HEK293 (cell line): ENCODE results near the gene LSM14B.

Source experiments
- GLI2 ChIP-seq: fragments of 450-650 bp; formaldehyde crosslinking; IDR thresholded peaks from 2 replicates; pipeline ENCODE4; 2017; ENCODE audit warnings: missing biosample characterization, missing genetic modification characterization, low read depth, borderline replicate concordance
- HOXD13 ChIP-seq: sonication (generic); formaldehyde crosslinking; IDR thresholded peaks from 2 replicates; pipeline ENCODE4 v1.8.0; 2022; ENCODE audit warnings: missing genetic modification reagents, borderline replicate concordance
- KLF10 ChIP-seq: fragments of 450-650 bp; IDR thresholded peaks from 2 replicates; pipeline ENCODE4 v1.5.1; 2018; ENCODE audit warnings: missing biosample characterization, mild to moderate bottlenecking, missing genetic modification characterization
- PRDM6 ChIP-seq: fragments of 450-650 bp; formaldehyde crosslinking; IDR thresholded peaks from 2 replicates; pipeline ENCODE4 v1.5.1; 2017; ENCODE audit warnings: missing biosample characterization, missing genetic modification characterization
- SALL2 ChIP-seq: fragments of 450-650 bp; formaldehyde crosslinking; IDR thresholded peaks from 2 replicates; pipeline ENCODE4 v1.5.0; 2017; ENCODE audit warnings: missing biosample characterization, mild to moderate bottlenecking, missing genetic modification characterization, borderline replicate concordance
- ZBTB6 ChIP-seq: fragments of 450-650 bp; formaldehyde crosslinking; IDR thresholded peaks from 2 replicates; pipeline ENCODE4 v1.5.1; 2017; ENCODE audit warnings: missing biosample characterization, missing genetic modification characterization
- ZNF157 ChIP-seq: fragments of 450-650 bp; formaldehyde crosslinking; IDR thresholded peaks from 2 replicates; pipeline ENCODE4 v1.5.1; 2016; ENCODE audit warnings: missing biosample characterization, missing genetic modification characterization
- ZNF223 ChIP-seq: fragments of 450-650 bp; formaldehyde crosslinking; IDR thresholded peaks from 2 replicates; pipeline ENCODE4 v1.5.1; 2016; ENCODE audit warnings: missing biosample characterization, missing genetic modification characterization
- ZNF274 ChIP-seq, 2 experiments: fragments of 200-500 bp in 1 of 2; fragments of 450-650 bp in 1 of 2; sonication (Bioruptor generic) in 1 of 2; formaldehyde crosslinking in 1 of 2; IDR thresholded peaks; 2 replicates each; pipeline versions ENCODE4 v1.5.1 to v1.6.1; 2014 to 2016; ENCODE audit warnings: borderline replicate concordance in 1 of 2, inconsistent platforms in 1 of 2, low read length in 1 of 2, missing biosample characterization in 1 of 2, missing genetic modification characterization in 1 of 2
- ZNF280C ChIP-seq: fragments of 450-650 bp; formaldehyde crosslinking; IDR thresholded peaks from 2 replicates; pipeline ENCODE4 v1.5.1; 2016; ENCODE audit warnings: missing biosample characterization, missing genetic modification characterization
- ZNF311 ChIP-seq: fragments of 450-650 bp; formaldehyde crosslinking; IDR thresholded peaks from 2 replicates; pipeline ENCODE4 v1.5.1; 2017; ENCODE audit warnings: missing biosample characterization, missing genetic modification characterization, borderline replicate concordance
- ZNF324 ChIP-seq: fragments of 450-650 bp; formaldehyde crosslinking; IDR thresholded peaks from 2 replicates; pipeline ENCODE4 v1.5.1; 2016; ENCODE audit warnings: missing biosample characterization, missing genetic modification characterization
- ZNF354C ChIP-seq: fragments of 450-650 bp; formaldehyde crosslinking; IDR thresholded peaks from 2 replicates; pipeline ENCODE4 v1.5.1; 2016; ENCODE audit warnings: missing biosample characterization, missing genetic modification characterization, low read depth, borderline replicate concordance
- ZNF394 ChIP-seq: fragments of 450-650 bp; formaldehyde crosslinking; IDR thresholded peaks from 2 replicates; pipeline ENCODE4 v1.5.1; 2016; ENCODE audit warnings: missing biosample characterization, missing genetic modification characterization, mild to moderate bottlenecking, moderate library complexity, borderline replicate concordance
- ZNF416 ChIP-seq: fragments of 450-650 bp; formaldehyde crosslinking; IDR thresholded peaks from 2 replicates; pipeline ENCODE4 v1.5.1; 2016; ENCODE audit warnings: missing biosample characterization, missing genetic modification characterization
- ZNF48 ChIP-seq: fragments of 450-650 bp; formaldehyde crosslinking; IDR thresholded peaks from 2 replicates; pipeline ENCODE4 v1.5.1; 2016; ENCODE audit warnings: missing biosample characterization, missing genetic modification characterization
- ZNF488 ChIP-seq: fragments of 450-650 bp; formaldehyde crosslinking; IDR thresholded peaks from 2 replicates; pipeline ENCODE4 v1.5.1; 2016; ENCODE audit warnings: missing biosample characterization, missing genetic modification characterization
- ZNF544 ChIP-seq: fragments of 450-650 bp; formaldehyde crosslinking; IDR thresholded peaks from 2 replicates; pipeline ENCODE4 v1.5.0; 2017; ENCODE audit warnings: missing biosample characterization, missing genetic modification characterization
- ZNF548 ChIP-seq: fragments of 450-650 bp; formaldehyde crosslinking; IDR thresholded peaks from 2 replicates; pipeline ENCODE4 v1.5.1; 2016; ENCODE audit warnings: missing biosample characterization, missing genetic modification characterization
- ZNF660 ChIP-seq: fragments of 450-650 bp; IDR thresholded peaks from 2 replicates; pipeline ENCODE4 v1.5.1; 2018; ENCODE audit warnings: missing biosample characterization, mild to moderate bottlenecking, missing genetic modification characterization
- ZNF701 ChIP-seq: fragments of 450-650 bp; formaldehyde crosslinking; IDR thresholded peaks from 2 replicates; pipeline ENCODE4 v1.5.1; 2016; ENCODE audit warnings: missing biosample characterization, missing genetic modification characterization
- ZNF776 ChIP-seq: fragments of 450-650 bp; formaldehyde crosslinking; IDR thresholded peaks from 2 replicates; pipeline ENCODE4 v1.5.0; 2017; ENCODE audit warnings: missing biosample characterization, missing genetic modification characterization, borderline replicate concordance
- ZXDB ChIP-seq: fragments of 450-650 bp; formaldehyde crosslinking; IDR thresholded peaks from 2 replicates; pipeline ENCODE4 v1.5.1; 2016; ENCODE audit warnings: missing biosample characterization, missing genetic modification characterization
- TF ChIP-seq, protein P1 (sequence below): fragments of 450-650 bp; IDR thresholded peaks from 2 replicates; pipeline ENCODE4 v1.5.1; 2018; ENCODE audit warnings: missing biosample characterization, missing genetic modification characterization
- TF ChIP-seq, protein P2 (sequence below): fragments of 450-650 bp; formaldehyde crosslinking; IDR thresholded peaks from 2 replicates; pipeline ENCODE4 v1.5.1; 2016; ENCODE audit warnings: missing biosample characterization, missing genetic modification characterization
- TF ChIP-seq, protein P3 (sequence below): fragments of 450-650 bp; formaldehyde crosslinking; IDR thresholded peaks from 2 replicates; pipeline ENCODE4 v1.5.1; 2016; ENCODE audit warnings: missing biosample characterization, missing genetic modification characterization

LSM14B gene

DNA sequence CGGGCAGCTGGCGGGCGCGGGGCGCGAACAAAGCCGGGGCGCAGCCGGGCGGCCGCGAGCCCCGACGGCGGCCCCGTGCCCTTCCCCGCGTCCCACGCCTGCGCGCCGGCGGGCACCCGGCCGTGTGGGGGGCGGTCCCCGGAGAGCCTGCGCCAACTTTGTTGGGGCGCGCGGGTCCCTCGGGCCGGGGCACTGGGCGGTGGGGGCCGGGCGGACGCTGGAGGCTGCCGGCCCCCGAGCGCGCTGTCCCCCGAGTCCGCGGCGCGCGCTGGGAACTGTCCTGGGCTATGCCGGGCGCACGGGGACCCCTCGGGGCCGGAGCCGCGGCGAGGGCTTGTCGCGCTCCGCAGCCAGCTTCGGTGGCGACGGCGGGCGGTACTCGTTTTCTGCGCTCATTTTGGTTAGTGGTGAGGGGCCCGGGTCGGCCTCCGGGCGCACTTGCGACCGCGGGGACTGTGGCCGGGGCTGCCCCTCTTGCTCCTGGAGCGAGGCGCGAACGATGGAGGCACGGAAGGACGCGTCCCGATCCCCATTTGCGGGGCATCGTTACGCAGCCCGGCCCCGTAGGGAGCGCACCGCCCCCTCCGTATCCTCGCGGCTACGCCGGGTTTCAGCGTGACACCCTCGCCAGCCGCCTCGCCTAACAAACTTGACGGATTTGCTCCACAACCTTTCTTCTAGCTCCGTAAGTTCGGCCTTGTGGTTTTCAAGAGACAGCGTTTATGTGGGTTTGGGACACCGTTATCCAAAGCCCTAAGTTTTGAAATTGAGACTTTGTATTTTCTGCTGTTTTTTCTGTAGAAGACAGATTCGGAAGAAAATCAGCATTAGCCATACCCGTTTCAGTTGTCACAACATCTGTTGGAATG, 21.9 kb downstream of the LSM14B start (continued):
- TF ChIP-seq ZNF488 (tag by site-specific recombination) (no peak), GLI2 (no peak), ZNF223 (tag by site-specific recombination) (no peak), ZNF274 (IDR thresholded peaks at IDR 0.05; ENCODE audit: low read length) (no peak), ZNF274 (tag by site-specific recombination; IDR thresholded peaks at IDR 0.05; ENCODE audit: borderline replicate concordance) (no peak), SALL2 (tag by site-specific recombination) (no peak), ZNF324 (tag by site-specific recombination) (no peak), ZNF354C (no peak), ZNF416 (no peak), ZNF280C (no peak), ZNF660 (tag by site-specific recombination) (no peak), ZXDB (peak; percentile 80), ZBTB6 (no peak), KLF10 (tag by site-specific recombination) (no peak), ZNF48 (tag by site-specific recombination) (no peak), HOXD13 (no peak), ZNF548 (no peak), ZNF776 (tag by site-specific recombination) (no peak), ZNF701 (tag by site-specific recombination) (no peak), PRDM6 (tag by site-specific recombination) (no peak), ZNF544 (tag by site-specific recombination) (no peak), ZNF394 (no peak), ZNF311 (no peak), ZNF157 (tag by site-specific recombination) (no peak)
- TF ChIP-seq, protein P1, sequence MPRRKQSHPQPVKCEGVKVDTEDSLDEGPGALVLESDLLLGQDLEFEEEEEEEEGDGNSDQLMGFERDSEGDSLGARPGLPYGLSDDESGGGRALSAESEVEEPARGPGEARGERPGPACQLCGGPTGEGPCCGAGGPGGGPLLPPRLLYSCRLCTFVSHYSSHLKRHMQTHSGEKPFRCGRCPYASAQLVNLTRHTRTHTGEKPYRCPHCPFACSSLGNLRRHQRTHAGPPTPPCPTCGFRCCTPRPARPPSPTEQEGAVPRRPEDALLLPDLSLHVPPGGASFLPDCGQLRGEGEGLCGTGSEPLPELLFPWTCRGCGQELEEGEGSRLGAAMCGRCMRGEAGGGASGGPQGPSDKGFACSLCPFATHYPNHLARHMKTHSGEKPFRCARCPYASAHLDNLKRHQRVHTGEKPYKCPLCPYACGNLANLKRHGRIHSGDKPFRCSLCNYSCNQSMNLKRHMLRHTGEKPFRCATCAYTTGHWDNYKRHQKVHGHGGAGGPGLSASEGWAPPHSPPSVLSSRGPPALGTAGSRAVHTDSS = no peak
- TF ChIP-seq, protein P2, sequence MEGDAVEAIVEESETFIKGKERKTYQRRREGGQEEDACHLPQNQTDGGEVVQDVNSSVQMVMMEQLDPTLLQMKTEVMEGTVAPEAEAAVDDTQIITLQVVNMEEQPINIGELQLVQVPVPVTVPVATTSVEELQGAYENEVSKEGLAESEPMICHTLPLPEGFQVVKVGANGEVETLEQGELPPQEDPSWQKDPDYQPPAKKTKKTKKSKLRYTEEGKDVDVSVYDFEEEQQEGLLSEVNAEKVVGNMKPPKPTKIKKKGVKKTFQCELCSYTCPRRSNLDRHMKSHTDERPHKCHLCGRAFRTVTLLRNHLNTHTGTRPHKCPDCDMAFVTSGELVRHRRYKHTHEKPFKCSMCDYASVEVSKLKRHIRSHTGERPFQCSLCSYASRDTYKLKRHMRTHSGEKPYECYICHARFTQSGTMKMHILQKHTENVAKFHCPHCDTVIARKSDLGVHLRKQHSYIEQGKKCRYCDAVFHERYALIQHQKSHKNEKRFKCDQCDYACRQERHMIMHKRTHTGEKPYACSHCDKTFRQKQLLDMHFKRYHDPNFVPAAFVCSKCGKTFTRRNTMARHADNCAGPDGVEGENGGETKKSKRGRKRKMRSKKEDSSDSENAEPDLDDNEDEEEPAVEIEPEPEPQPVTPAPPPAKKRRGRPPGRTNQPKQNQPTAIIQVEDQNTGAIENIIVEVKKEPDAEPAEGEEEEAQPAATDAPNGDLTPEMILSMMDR (tag by site-specific recombination) = peak; percentile 61; the same call in 1 of the 2 replicates
- TF ChIP-seq, protein P3, sequence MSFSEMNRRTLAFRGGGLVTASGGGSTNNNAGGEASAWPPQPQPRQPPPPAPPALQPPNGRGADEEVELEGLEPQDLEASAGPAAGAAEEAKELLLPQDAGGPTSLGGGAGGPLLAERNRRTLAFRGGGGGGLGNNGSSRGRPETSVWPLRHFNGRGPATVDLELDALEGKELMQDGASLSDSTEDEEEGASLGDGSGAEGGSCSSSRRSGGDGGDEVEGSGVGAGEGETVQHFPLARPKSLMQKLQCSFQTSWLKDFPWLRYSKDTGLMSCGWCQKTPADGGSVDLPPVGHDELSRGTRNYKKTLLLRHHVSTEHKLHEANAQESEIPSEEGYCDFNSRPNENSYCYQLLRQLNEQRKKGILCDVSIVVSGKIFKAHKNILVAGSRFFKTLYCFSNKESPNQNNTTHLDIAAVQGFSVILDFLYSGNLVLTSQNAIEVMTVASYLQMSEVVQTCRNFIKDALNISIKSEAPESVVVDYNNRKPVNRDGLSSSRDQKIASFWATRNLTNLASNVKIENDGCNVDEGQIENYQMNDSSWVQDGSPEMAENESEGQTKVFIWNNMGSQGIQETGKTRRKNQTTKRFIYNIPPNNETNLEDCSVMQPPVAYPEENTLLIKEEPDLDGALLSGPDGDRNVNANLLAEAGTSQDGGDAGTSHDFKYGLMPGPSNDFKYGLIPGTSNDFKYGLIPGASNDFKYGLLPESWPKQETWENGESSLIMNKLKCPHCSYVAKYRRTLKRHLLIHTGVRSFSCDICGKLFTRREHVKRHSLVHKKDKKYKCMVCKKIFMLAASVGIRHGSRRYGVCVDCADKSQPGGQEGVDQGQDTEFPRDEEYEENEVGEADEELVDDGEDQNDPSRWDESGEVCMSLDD = peak; percentile 78
